NCI-H2196 (cell line): ENCODE results near the gene ELFN1.

Experiments used
- DNase-seq: peaks from one replicate; lab custom pipeline; 2025; ENCODE audit not compliant: unreplicated experiment; lab: John Stamatoyannopoulos, UW

The ELFN1 gene

GRCh38 chr7:1641661-1642260 lies 28.3 kb upstream of the ELFN1 start:
- no peak for DNase-seq

- no peak for DNase-seq
Measured at GRCh38 chr7:1642291-1642731, 27.8 kb upstream of the ELFN1 start.

- DNase-seq = no peak
Measured at GRCh38 chr7:1643270-1644092, 26.6 kb upstream of the ELFN1 start.

- no peak for DNase-seq
Measured at GRCh38 chr7:1644341-1645070, 25.6 kb upstream of the ELFN1 start.

- no peak for DNase-seq
Measured at GRCh38 chr7:1645071-1645409, 25.0 kb upstream of the ELFN1 start.

GRCh38 chr7:1645476-1645875 lies 24.6 kb upstream of the ELFN1 start:
- DNase-seq = no peak

- no peak for DNase-seq
Measured at GRCh38 chr7:1646391-1646790, 23.7 kb upstream of the ELFN1 start.

- DNase-seq = no peak
Measured at GRCh38 chr7:1646957-1647891, 22.9 kb upstream of the ELFN1 start.

GRCh38 chr7:1647961-1648672 lies 22.0 kb upstream of the ELFN1 start:
- DNase-seq = no peak

- DNase-seq = no peak
Measured at GRCh38 chr7:1649751-1650326, 20.2 kb upstream of the ELFN1 start.

- DNase-seq = no peak
Measured at GRCh38 chr7:1650363-1651030, 19.6 kb upstream of the ELFN1 start.

- no peak for DNase-seq
Measured at GRCh38 chr7:1651031-1651446, 19.0 kb upstream of the ELFN1 start.

GRCh38 chr7:1651891-1652290 lies 18.2 kb upstream of the ELFN1 start:
- DNase-seq = no peak

GRCh38 chr7:1653500-1653899 lies 16.6 kb upstream of the ELFN1 start:
- DNase-seq = no peak

- no peak for DNase-seq
Measured at GRCh38 chr7:1654111-1654510, 16.0 kb upstream of the ELFN1 start.

- DNase-seq = no peak
Measured at GRCh38 chr7:1654738-1655475, 15.2 kb upstream of the ELFN1 start.

GRCh38 chr7:1659696-1660095 lies 10.4 kb upstream of the ELFN1 start:
- no peak for DNase-seq

- DNase-seq = no peak
Measured at GRCh38 chr7:1661461-1661860, 8.6 kb upstream of the ELFN1 start.

- DNase-seq = no peak
Measured at GRCh38 chr7:1662101-1662500, 8.0 kb upstream of the ELFN1 start.
